Activated T-helper 1 cell treated with anti-CD3 and anti-CD28 coated beads, Interleukin-2, amount 50 U/mL, for 16 hours (primary cell): Measurements from ENCODE around the gene CTTNBP2NL.
A peak's percentile ranks its signal among the peaks of the same experiment; 100 is the strongest.
"Not testable (repeated sequence)": the region's sequence is repeated elsewhere in the genome, so short reads cannot be mapped to it uniquely, and the experiment has no call there.

Experiments
- DNase-seq, 2 donors: peaks; one replicate each; pipeline ENCODE4 v3.0.0-alpha.2; 2020; ENCODE audit warnings: low read depth in 1 of 2, low spot score in 1 of 2

CTTNBP2NL gene

DNA sequence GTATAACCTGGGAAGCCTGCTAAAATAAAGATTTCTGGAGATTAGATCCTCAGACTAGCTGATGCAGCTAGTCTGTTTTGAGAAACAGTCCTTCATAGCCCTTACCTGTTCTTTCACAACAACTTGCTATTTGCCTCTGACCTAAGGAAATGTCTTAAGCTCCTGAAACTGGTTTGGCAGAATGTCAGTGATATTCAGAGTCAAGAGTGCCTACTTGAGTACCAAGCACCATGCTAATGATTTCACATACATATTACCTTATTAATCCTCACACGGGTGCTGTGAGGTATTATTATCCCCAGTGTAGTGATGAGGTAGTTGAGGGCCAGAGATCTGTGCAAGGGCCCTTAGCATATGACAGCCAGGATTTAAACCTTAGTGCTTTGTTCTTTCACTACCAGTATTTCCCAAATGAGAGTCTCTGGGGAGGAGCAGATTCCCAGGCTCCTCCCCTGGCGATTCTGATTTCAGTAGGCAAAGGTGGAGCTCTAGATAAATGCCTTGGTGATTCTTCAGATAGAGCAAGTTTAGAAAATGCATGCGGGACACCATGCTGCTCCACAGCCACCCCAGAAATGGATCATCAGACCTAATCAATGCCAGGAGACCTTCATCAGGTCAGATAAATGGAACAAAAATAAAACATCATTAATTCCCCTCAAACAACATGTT is 65.3 kb downstream of the CTTNBP2NL start:
- DNase-seq, result no peak

DNA sequence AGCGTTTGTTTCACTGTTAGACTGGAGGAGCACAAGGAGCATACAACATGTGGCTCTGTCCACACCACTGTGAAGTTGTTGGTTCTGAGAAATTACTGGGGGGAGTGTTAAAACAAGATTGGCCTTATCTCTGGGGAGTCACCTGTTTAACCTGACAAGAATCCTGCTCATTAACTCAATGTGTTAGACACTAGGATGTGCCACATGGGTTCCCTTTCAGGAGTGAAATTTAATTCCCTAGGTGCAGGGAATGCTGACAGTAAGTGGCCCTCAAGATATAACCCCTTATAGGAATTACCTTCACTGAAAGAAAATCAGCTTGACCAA is 66.9 kb downstream of the CTTNBP2NL start:
- DNase-seq, result no peak

DNA sequence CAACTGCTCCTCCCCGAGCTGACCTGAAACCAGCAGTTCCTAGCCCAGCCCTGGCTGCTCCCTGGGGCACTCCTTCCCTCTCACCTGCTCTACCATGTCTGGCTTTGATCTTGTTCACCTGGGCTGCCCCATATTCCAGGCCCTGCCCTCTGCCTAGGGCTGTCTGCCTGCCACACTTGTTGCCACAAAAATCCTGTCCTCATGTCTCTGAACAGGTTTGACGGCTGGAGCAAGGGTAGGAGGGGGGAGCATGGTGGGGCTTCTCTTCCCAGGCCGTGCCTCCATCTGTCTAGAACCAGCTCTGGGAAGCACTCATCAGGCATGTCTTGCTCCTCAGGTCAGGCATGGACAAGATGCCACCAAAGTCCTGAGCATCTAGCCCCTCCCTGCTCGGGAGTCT is 68.5 kb downstream of the CTTNBP2NL start:
- DNase-seq, result no peak

DNA sequence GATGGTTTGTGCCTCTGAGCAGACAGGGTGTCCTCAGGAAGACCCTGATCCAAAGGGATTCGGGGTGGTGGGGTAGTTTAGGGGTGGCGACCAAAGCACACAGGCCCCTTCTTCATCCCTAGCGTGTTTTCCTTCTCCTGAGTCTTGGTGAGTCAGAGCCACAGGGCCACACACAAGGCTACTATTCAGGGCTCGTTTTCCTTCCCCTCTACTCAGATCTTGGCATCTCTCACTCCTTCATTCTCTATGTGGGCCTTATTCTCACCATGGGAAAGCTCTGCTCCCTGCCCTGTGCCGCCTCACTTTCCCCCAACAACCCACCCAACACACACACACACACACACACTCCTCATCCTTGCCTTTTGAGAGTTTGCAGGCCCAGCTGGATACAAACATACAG is 69.1 kb downstream of the CTTNBP2NL start:
- DNase-seq, result no peak

DNA sequence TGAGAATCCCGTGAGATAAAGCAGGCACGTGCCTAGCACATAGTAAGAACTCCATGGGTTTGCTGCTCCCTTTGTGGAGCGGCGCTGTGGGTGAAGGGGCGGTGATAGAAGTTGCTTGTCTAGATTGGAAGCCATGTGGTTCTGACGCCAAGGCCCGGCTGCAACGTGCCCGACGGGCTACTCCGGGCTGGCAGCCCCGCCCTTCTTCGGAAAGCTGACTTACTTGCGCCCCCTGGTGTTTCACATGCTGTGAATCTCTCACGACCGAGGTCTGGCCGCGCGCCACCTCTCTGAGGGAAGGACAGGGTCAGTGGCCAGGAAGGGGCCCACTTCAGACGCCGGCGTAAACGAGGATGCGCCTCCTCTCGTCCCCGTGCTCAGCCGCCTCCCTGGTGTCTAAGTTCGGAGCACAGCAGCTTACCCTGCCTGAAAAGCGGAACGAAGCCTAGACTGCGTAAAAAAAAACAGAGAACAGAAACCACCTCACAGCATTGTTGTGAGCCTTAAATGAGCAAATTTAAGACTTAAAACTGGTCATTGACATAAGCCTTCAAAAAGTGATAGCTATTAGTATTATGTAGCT is 70.2 kb downstream of the CTTNBP2NL start:
- peak; percentile 61 to 74 for DNase-seq

DNA sequence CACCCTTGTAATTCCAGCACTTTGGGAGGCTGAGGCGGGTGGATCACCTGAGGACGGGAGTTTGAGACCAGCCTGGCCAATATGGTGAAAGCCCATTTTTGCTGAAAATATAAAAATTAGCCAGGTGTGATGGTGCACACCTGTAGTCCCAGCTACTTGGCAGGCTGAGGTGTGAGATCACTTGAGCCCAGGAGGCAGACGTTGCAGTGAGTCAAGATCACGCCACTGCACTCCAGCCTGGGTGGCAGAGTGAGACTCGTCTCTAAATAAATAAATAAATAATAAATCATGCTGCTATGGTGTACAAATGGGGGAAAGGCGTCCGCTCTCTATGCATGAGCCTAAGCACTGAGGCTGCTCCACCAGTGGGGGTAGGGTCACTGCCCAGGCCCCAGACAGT is 74.3 kb downstream of the CTTNBP2NL start:
- not testable (repeated sequence) for DNase-seq

DNA sequence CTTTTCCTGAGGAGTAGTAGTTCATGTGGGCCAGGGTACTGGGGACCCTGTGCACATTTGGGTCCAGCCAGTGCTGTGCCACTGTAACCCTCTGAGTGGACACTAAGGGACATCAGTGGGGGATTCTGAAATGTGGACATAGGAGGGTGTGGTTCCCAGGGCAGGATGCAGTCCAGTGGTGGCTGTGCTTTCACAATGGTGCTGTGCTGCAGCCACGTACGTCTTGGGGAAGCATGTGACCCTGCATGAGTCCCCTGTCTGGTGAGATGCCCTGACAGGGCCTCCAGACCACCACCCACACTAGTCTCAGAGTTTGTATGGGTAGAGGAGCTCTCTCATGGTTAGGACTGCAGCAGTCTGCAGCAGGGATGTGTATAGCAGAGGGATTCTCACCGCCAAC is 75.0 kb downstream of the CTTNBP2NL start:
- no peak for DNase-seq

DNA sequence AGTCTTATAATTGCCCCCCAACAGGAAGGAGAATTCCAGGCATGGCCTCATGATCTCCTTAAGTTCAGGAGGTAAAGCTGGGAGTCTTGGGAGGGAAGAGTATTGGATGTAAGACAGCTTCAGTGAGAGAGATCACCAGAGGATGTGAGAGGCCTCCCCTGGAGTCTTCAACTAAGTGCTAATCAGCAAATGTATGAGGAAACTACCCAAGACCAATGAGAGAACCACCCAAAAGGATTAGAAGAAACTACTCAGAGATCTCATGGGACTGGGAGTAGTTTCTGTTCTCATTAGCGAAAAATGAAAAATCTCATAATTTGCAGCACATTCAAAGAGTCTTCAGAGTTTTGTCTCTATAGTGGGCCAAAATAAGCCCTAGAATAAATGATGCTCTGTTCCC is 76.1 kb downstream of the CTTNBP2NL start:
- DNase-seq, result no peak

DNA sequence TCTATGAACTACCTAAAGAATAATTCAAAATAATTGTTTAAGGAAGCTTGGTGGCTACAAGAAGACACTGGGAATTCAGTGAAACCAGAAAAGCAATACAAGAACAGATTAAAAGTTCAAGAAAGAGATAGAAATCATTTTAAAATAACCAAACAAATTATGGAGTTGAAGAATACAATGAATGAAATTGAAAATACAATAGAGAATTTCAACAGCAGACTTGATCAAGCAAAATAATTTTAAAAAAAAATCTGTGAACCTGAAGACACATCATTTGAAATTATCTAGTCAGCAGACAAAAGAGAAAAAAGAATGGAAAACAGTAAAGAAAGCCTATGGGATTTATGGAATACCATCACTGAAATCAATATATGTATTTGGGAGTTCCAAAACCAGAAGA is 81.5 kb downstream of the CTTNBP2NL start:
- no peak for DNase-seq

DNA sequence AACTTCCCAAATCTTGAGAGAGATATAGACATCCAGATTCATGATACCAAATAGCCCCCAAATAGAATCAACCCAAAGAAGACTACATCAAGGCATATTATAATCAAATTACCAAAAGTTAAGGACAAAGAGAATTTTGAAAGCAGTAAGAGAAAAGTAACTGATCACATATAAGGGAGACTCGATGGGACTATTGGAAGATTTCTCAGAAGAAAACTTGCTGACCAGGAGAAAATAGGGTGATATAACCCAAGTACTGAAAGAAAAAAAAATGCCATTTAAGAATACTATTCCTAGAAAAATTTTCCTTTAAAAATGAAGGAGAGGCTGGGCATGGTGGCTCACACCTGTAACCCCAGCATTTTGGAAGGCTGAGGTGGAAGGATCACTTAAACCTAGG is 82.3 kb downstream of the CTTNBP2NL start:
- no peak for DNase-seq

DNA sequence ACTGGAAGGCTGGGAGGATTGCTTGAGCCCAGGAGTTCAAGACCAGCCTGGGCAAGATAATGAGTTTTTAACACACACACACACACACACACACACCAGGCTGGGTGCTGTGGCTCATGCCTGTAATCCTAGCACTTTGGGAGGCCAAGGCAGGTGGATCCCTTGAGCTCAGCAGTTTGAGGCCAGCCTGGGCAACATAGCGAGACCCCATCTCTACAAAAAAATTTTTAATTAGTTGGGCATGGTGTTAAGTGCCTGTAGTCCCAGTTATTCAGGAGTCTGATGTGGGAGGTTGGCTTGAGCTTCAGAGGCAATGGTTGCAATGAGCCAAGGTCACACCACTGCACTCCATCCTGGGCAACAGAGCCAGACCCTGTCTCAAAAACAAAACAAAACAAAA is 90.0 kb downstream of the CTTNBP2NL start:
- DNase-seq, result not testable (repeated sequence)

DNA sequence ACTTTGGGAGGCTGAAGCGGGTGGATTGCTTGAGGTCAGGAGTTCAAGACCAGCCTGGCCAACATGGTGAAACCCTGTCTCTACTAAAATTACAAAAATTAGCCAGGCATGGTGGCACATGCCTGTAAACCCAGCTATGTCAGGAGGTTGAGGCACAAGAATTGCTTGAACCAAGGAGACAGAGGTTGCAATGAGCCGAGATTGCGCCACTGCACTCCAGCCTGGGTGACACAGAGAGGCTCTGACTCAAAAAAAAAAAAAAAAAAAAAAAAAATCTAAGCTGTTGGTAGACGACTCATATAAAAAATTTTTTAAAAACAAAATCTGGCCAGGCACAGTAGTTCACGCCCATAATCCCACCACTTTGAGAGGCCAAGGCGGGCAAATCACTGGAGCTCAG is 91.7 kb downstream of the CTTNBP2NL start:
- not testable (repeated sequence) for DNase-seq

DNA sequence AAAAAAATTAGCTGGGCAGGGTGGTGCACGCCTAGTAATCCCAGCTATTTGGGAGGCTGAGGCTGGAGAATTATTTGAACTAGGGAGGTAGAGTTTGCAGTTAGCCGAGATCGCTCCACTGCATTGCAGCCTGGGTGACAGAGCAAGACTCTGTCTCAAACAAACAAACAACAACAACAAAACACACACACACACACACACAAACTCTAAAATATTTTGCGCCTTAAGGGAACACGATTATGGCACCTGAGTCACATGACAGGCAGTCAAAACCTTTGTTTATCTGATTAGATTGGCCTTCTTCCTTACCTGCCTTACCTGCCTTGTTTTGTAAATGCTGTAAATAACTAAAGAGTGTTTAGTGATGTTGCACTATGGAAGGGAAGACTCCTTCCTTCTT is 92.1 kb downstream of the CTTNBP2NL start:
- DNase-seq, result no peak

DNA sequence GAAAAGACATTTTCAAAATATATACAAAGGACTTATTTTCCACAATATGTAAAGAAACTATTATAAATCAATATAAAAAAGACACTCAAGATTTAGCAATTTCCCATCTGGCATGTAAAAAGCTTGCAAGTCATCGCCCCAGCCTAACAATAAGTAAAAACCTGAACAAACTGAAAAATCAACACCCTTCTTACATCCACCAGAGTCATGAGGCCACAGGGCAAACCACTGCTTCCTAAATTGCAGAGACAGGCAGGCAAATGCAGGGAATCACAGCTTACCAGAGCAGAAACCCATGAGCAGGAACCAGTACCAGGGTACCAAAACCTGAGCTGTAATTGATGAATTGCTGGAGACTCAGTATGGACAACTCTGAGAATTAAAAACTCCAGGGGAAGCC is 96.1 kb downstream of the CTTNBP2NL start:
- DNase-seq, result no peak

DNA sequence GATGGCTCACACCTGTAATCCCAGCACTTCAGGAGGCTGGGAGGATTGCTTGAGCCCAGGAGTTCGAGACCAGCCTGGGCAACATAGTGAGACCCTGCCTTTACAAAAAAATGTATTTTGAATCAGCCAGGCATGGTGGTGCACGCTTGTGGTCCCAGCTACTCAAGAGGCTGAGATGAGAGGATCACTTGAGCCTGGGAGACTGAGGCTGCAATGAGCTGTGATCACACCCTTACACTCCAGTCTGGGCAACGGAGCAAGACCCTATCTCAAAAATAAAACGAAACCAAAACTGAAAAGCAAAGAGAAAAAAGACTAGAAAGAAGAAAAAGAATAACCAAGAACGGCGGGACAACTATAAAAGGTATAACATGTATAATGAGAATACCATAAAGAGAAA is 97.3 kb downstream of the CTTNBP2NL start:
- DNase-seq, result no peak

DNA sequence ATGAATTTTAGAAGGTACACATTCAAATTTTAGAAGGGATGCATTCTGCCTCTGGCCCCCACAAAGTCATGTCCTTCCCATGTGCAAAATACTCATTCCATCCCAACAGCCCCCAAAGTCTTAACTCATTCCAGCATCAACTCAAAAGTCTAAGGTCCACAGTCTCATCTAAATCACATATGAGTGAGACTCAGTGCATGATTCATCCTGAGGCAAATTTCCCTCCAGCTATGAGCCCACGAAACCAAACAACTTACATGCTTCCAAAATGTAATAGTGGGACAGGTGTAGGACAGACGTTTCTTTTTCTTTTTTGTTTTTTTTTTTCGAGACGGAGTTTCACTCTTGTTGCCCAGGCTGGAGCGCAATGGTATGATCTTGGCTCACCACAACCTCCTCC is 100.3 kb downstream of the CTTNBP2NL start:
- no peak for DNase-seq

DNA sequence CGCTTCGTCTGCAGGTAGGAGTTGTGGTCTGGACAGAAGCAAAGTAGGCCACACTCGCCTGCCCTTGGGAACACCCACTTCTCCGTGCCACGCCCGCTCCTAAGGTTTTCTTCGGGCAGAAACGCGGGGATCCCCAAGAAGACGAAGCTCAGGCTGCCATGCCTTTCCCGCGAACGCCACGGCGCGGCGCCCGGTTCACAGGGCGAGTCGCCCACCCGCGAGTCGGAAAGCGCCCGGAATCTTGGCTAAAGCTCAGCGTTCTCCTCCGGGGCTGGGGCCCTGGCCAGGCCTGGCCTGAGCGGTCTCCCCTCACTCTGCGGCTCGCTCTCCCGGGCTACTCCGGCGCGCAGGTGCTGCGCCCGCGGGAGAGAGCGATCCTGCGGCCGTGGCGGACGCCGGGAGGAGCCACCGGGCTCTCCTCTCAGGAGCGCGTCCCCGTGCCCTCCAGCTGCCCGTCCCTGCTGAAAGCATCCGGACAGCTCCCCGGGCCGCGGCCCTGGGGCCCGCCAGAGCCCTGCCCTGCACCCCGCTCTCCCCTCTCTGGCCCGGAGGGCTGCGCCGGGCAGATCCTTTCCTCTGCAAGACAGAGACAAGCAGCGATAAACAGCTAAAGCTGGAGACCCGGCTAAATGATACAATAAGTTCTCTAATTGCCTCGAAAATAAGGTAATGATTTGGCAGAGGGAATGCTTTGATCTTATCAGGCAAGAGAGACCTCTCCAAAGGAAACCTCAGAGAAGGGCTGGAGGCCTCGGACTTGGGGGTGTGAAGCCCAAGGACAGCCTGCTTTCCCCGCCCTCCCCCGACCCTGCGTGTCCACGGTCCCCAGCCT is 106.0 kb downstream of the CTTNBP2NL start:
- DNase-seq, result peak; percentile 31 to 33

DNA sequence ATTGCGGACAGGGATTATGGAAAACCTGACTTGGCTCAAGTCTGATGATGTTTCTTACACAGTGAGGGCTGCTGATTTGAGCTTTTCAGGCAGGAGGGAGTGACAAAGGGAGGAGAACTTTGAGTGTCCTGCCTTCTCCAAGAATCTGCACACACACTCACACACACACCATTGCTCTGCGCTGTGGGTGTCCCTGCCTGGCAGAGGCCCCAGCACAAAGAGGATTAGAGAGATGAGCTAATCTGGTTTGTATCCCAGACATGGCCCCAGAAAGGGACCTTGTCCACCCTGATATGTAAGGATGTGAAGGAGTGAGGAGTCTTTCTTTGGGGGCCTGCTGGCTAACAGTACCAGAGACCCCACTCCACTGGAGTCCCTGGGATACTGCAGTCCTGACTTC is 106.8 kb downstream of the CTTNBP2NL start:
- DNase-seq, result no peak

DNA sequence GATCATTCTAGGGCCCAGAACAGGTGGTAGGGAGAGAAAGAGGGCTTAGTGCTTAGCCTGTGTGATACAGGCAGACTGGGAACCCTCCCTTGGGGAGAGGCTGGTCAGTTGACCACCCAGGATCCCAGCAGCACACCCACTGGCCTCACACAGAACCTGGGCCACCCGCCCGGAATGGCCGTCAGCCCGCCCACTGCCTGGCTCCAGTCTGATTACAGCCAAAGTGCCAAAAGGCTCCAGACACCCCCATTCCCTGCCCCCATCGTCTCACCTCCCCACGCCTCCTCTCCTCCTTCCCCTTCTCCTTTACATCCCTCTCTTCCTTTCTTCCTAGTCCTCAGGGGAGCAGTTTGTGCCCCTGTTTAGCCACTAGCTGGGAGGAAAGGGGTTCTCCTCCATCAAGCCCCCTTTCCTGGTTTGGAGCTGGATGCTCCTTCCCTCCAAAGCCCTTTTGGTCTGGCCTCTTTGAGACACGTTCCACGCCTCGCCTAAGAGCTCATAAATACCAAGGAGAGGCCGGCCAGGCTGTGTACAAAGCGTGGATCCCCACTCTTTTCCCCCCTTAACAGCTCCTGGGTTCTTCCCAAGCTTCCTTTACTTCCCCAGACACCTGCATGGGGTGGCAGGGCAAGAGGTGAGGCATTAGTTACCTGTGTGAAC is 108.1 kb downstream of the CTTNBP2NL start:
- no peak for DNase-seq

DNA sequence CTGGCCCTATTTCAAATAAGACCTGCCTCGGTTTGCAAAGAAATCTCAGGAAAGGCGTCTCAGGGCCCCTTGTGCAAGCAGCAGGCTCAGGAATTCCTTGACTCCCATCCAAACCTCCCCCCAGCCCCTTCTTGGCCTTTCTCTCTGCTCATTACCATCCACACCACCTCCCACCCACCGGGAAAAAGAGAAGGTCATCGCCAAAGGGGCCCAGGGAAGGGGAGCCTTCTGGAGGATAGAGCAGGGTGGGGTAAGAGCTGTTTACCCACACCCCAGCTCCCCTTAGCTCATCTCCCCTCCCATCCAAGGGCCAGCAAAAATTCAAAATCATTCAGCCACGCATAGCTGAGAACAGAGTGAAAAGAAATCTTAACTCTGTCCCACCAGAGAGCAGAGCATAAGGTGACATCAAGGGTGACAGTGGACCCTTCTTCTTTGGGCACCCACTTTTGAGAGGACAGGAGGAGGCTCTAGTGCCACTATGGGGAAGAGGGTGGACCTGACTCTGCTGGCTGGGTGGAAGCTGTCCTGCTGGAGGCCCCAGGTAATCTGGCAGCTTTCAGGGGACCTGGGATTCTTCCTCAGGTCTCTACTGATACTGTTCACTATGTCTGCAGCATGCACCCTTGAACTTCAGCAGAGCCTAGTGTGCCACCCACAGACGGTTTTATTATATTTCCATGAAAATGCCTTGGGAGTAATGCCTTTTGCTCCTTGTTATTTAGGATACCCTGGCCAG is 108.8 kb downstream of the CTTNBP2NL start:
- DNase-seq, result no peak

DNA sequence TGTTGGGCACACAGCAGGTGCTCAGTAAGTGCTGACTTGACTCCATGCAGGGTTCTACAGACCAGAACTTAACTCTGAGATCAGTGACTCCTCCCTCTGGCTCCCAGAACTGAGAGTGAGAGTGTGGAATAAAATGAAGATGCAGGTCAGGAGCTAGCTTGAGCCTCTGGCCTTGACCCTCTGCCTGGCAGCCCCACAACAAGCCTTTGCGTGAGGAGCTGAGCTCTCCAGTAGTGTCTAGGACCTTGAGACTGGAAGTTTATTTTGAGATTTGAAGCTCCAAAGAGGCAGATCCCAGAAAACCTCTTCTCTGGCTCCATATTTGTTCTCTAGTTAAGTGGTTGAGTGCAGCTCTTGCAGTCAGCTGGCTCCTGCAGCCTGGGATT is 109.4 kb downstream of the CTTNBP2NL start:
- no peak for DNase-seq
